Astrocyte of the cerebellum (primary cell): ENCODE data around the gene LIMK2.

ENCODE experiments used
- DNase-seq: peaks from one replicate; pipeline ENCODE4 v3.0.0-alpha.2; 2011; ENCODE audit warnings: low read depth
- H3K4me3 ChIP-seq: 2 replicates; pipeline ENCODE4 v1.5.1; 2011; ENCODE audit warnings: mild to moderate bottlenecking, low read depth, low read length, moderate library complexity
- in situ Hi-C: cut with HindIII; loops from 2 replicates; pipeline ENCODE4 v1.10.0; 2017; ENCODE audit warnings: low sequenced_read_pairs
- TF ChIP-seq, protein P1 (sequence below): IDR thresholded peaks from 2 replicates; pipeline ENCODE4 v1.5.1; 2012; ENCODE audit warnings: low read length, low read depth, moderate library complexity, mild to moderate bottlenecking; ENCODE audit errors: missing control alignments

Gene LIMK2

DNA sequence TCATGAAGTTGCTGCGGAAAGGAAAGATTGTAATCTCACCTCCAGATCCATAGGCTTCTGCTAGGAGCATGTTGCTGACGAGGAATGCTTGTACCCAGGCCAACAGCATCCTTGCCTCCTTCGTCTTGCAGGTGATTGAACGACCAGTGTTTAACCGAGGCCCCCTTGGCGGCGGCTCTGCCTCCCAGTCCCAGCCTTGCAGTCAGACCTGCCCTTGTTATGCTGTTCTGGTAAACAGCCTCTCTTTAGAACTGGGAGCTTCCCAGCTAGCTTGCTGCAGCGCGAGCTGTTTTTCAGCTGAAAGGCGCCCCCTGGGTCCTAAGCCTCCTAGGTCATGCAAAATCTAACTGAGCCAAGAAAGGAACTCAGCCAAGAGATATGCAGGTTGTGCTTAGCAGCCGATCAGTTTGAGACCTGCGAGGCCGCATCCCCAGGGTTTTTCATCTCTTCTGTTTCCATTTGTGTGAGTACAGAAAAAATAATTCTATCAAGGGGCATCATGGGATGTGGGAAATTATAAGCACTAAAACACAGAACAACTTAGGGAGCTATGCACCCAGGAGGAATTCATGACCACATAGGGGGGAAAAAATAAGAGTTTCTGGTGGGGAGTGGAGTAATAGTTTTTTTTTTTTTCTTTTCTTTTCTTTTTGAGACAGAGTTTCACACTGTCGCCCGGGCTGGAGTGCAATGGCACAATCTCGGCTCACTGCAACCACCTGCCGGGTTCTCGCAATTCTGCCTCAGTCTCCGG lies 80.3 kb downstream of the LIMK2 start, which contains the start of gene PIK3IP1:
TSS of gene PIK3IP1 (minus strand) at position 253 of the 754 bp plus-strand sequence. CDS start at position 109, 144 bp downstream.
- peak within 1 kb of the TSS; percentile 49 for H3K4me3 ChIP-seq
- peak; percentile 69 for DNase-seq
- in situ Hi-C loops = no loop called here
- TF ChIP-seq, protein P1, sequence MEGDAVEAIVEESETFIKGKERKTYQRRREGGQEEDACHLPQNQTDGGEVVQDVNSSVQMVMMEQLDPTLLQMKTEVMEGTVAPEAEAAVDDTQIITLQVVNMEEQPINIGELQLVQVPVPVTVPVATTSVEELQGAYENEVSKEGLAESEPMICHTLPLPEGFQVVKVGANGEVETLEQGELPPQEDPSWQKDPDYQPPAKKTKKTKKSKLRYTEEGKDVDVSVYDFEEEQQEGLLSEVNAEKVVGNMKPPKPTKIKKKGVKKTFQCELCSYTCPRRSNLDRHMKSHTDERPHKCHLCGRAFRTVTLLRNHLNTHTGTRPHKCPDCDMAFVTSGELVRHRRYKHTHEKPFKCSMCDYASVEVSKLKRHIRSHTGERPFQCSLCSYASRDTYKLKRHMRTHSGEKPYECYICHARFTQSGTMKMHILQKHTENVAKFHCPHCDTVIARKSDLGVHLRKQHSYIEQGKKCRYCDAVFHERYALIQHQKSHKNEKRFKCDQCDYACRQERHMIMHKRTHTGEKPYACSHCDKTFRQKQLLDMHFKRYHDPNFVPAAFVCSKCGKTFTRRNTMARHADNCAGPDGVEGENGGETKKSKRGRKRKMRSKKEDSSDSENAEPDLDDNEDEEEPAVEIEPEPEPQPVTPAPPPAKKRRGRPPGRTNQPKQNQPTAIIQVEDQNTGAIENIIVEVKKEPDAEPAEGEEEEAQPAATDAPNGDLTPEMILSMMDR = peak; percentile 52

DNA sequence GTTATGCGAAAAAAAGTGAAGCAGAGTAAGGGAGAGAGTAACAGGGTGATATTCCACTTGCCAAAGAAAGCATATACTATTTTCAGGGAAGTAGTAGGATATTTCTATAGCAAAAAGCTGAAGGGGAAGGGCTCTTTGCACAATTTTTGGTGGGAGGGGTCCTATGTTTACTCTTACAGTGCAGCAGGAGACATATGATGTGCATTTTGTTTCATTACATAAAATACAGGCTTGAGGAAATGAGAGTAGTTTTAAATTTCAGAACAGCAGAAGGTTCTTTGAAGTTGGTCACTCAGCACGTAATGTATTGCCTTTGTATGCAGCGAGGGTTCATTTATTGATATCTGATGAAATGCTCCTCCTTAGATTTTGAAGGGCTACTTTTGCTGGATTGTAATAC lies 83.3 kb downstream of the LIMK2 start:
- DNase-seq = no peak
- in situ Hi-C loops = no loop called here
- TF ChIP-seq, protein P1 = no peak
- H3K4me3 ChIP-seq = no peak overlapping the region

DNA sequence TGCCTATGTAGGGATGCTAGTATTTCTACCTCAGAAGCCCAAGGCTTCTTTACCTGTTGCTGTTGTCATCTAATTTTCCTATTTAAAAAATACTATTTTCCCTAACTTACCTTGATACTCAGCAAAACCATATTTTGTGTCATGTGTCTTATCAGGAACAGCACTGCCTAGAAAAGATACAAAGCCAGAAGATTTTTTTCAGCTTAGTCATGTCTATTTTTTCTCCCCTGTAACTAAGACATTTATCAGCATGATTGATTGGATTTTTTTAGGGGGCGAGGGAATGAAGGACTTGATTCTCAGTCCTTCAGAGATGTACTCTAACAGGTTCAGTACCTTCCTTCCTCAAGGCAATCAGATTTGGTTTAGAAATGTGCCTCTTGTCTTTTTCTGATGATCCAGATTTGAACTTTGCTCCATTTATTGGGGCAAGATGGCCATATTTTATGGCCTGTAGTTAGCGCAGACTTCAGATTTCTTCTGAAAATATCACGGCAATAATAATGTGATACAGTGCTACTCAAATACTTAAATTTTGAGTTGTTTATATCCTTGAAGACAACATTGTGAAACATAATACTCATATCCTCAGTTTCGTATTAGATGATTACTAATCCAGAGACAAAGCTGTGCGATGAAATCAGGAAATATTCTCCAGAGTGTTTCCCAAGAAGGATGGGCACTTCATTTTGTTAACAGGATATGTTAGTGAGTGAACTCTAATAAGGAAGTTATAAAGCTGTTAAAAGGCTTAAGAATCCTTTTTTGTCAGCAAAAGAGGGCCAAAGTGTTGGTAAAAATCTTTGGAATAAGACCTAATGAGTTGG lies 83.9 kb downstream of the LIMK2 start:
- in situ Hi-C loops = no loop called here
- DNase-seq = no peak
- H3K4me3 ChIP-seq = no peak overlapping the region
- TF ChIP-seq, protein P1 = no peak

DNA sequence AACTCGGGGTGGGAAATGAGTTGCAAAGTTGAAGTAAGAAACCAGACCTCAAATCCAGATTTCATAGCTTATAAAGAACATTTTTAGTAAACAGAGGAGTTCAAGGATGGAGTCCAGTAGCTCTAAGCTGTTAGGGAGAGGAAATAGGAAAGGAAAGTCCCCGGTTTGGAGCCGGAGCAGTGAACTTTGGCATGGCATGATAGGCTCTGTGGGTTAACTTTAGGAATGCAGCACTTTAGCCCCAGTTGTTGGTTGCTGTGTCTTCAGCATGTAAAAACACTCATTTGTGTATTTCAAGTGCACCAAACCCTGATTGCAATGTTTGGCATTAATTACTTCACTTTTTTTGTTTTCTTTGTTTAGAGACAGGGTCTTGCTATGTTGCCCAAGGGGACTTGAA lies 88.8 kb downstream of the LIMK2 start:
- in situ Hi-C loops = no loop called here
- no peak for DNase-seq
- TF ChIP-seq, protein P1 = no peak
- no peak overlapping the region for H3K4me3 ChIP-seq

DNA sequence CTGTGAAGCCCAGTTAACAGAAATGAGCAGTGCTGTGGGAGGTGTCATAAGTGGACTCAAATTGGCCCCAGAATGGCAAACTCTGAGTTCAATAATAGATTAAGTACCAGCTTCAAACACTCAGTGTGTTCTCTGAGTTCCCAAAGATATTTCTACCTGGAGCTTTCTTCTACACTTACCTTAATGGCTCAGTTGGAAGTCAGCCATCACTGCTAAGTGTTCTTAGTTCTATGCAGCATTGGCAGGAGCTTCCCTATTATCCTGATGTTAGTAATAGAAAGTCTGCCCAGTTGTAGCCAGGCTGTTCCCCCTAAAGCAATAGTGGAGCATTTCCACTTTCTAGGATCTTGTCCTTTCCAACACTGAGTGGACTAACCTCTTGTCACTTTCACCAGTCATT lies 89.9 kb downstream of the LIMK2 start:
- H3K4me3 ChIP-seq = no peak overlapping the region
- TF ChIP-seq, protein P1 = no peak
- DNase-seq = no peak
- in situ Hi-C loops = no loop called here

DNA sequence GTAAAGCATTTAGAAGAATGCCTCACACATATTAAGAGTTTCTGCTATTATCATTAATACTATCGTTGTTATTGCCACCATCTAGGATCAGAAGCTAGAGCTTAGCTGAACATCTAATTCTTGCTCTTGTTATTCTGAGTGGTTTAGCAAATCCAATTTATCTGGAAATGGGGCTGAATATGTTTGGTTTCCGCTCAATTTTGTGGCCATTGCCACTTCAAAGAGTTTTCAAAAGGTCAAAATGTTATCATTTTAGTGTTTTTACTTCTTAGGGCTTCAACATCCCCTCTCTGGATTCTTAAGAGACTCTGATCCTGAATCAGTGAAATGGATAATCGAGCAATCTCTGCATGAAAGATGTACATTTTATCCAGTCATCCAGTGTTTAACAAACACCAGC lies 90.4 kb downstream of the LIMK2 start:
- DNase-seq = no peak
- H3K4me3 ChIP-seq = no peak overlapping the region
- TF ChIP-seq, protein P1 = no peak
- in situ Hi-C loops = no loop called here
